Stimulated activated CD4-positive, alpha-beta T cell treated with anti-CD3 and anti-CD28 coated beads, TNF-alpha, amount 100 ng/mL, for 4 hours (primary cell): ENCODE measurements around the gene FRAT2.
"Not testable (repeated sequence)": the region's sequence is repeated elsewhere in the genome, so short reads cannot be mapped to it uniquely, and the experiment has no call there.

ENCODE experiments used
- DNase-seq, 3 experiments: peaks; one replicate each; pipeline ENCODE4 v3.0.0-alpha.2; 2020; ENCODE audit warnings: low read depth in 3 of 3

The FRAT2 gene

DNA sequence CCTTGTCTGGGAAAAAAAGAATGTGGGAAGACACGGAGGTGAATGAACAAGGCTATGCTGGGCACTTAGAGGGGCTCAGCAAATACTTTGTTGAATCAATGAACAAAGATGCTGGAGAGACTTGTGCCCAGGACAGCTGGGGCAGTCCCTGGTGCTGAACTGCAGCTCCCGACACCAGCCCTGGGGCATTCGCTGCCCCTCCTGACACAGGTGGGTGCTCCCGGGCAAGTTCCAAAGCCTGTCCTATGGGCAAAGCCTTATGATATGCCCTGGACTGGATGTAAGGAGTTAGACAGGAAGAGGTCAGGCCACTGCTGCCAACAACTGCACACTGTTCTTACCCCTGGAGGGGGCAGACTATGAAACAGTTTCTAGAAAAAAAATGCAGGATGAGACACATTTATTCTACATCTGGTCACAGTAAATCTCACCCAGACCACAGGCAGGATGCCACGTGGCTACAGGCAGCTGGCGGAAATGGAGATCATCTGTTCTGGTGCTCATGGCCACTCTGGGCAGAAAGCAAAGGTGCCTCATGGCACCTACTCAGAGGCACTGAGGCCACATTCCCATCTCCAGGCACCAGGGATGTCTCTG is 21.9 kb upstream of the FRAT2 start:
- no peak for DNase-seq

DNA sequence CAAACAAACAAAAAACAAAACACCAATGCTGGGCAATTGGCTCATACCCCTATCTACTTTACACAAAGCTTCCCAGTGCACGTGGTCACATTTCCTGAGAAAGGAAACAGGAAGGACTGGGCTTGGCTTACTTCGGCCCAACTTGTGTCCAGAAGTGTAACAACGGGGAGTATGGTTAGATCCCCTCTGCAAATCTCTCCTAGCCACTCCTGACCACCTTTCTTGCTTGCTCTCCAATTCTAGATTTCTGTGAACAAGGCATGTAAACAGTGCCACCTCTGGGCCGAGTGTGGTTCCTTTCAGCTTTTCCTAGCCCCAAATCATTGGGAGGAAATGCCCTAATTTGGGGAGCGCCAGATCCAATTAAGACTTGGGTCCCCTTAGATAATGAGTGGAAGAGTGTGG is 21.0 kb upstream of the FRAT2 start:
- DNase-seq, result no peak

DNA sequence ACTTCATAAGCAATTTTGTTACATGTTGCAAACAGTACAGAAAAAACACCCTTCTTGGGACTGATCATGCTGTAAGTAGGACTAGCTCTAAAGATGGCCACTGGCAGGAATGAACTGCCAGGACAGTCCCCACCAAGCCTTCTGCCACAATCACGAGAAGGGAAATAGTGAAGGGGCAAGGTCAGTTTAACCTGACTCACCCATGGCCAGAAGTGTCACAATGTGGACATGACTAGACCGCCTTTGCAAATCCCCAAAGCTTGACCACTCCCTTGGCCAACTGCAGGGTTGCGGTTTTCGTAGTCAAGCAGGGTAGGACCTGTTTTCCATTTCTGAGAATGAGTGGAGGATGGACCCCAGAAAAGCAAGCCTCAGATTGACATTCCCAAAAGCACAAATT is 19.4 kb upstream of the FRAT2 start:
- no peak for DNase-seq

DNA sequence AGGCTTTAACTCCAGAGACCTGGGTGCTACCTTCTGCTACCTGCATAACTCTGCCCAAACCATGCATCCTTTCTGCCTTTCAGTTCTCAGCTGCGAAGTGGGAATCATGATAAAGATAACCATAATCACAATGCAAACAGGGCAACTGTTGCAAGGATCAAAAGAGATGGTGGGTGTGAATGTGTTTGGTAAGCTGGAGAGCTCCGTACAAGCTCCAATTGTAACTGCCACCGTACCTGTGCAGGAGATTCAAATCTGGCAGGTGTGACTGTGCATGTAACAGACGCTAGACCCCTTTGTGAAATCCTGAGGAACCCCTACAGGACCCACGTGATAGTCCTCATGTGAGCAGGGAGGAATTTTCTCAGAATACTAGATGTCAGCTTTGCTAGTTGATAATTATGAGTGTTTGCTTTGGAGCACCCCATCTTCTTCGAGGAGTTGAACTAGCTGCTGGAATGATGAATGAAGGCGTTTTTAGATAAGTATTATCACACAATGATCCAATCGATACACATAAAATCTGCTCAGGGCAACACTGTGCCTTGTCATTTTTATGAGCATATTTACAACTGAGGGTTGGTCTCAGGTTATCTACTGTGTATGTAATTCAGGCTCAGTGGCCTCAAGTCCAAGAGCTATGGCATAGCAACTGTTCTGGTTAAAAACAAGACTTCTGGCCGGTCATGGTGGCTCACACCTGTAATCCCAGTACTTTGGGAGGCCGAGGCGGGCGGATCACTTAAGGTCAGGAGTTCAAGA is 15.4 kb upstream of the FRAT2 start:
- DNase-seq, result no peak

DNA sequence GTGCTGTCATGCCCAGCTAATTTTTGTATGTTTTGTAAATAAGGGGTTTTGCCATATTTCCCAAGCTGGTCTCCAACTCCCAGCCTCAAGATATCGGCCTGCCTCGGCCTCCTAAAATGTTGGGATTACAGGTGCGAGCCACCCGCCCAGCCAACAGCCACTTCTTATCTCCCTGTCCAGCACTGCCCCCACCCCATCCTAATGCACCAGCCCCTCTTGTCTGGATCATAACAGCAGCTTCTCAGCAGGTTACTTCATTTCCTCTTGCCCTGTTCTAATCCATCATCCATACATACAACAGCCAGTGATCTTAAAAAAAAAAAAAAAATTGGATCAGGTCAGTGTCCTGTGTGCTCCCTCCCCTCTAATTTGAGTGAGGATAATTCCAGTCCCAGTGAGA is 12.8 kb upstream of the FRAT2 start:
- no peak for DNase-seq

DNA sequence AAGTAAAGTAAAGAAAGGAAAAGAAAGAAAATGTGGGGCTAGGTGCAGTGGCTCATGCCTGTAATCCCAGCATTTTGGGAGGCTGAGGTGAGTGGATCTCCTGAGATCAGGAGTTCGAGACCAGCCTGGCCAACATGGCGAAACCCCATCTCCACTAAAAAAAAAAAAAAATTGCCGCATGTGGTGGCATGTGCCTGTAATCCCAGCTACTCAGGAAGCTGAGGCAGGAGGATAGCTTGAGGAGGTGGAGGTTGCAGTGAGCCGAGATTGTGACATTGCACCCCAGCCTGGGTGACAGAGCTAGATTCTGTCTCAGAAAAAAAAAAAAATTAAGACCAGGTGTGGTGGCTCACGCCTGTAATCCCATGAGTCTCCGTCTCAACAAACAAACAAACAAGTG is 9.1 kb upstream of the FRAT2 start:
- not testable (repeated sequence) for DNase-seq

DNA sequence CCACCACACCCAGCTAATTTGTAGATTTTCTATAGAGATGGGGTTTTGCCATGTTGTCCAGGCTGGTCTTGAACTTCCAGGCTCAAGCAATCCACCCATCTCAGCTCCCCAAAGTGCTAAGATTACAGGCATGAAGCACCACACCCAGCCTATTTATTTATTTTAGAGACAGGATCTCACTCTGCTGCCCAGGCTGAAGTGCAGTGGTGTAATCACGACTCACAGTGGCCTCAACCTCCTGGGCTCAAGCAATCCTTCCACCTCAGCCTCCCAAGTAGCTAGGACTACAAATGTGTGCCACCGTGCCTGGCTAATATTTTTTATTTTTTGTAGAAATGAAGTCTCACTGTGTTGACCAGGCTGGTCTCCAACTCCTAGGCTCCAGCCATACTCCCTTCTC is 6.9 kb upstream of the FRAT2 start:
- DNase-seq, result no peak

DNA sequence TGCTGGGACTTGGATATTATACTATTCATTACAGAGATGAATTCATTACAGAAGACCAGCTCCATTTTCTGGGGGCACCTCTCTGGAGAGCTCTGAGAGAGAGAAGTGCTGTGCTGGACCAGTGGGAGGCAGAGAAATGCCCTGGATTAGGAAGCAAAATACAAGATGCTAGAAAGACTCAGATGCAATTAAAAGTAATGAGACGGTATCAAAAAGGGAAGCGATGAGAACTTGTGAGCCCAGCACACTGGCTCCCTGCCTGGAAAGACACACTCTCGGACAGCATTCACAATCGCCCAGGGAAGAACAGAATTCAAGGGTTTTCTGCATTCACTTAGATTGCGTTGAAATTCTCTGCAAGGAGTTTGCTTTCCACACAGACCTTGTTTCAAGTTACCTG is 3.5 kb upstream of the FRAT2 start:
- no peak for DNase-seq

DNA sequence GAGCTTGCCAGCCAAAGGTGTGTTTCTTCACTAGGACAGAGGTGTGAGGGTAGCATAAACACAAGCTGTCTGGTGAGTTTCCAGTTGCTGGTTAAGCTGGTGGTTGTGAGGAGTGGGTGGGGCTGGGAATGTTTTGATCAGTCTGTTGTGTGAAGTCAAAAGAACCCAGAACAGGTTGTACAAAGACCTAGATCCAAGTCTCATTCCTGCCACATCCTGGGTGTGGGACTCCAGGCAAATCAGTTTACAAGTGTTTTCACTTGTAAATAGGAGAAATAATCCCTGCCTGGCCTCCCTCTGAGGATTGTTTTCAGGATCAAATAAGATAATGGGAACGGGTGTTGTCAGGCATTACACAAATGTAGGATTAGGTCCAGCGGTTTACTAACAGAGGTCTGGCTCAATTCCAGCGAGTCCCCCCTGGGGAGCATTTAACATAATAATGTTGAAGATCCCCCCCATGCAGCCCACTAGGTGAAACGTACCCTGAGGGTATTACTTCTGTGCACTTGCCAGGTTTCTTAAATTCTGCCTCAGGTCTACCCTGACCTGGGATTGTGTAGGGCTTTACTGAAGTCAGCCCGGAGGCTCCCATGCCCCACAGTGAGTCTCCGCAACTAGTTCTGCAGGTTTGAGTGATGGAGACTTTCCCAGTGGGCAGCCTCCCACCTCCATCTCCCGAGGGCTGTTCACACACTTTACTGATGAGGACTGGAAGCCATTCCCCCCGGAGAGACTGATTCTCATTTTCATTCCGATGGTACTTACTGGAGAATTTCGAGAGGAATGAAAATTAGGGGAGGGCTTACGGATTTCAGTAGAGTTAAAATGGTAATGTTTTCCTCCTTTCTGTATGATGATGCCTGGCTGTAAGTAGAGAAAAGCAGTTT is 2.7 kb upstream of the FRAT2 start:
- no peak for DNase-seq

DNA sequence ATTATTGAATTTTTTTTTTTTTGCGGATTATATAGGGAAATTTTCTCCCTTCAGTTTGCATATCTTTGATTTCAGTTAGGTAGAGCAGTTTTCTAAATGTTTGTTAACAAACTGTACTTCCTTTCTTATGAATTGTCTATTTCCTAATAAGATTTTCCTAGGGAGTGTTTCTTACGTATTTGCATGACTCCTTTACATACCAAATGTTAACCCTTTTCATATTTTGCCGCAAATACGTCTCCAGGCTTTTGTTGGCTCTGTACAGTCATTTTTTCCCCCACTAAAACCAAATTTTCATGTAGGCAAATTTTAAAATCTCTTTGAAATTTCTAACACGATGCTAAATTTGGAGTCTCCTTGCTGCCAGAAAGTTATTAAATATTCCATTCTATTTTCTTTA is 1.9 kb upstream of the FRAT2 start:
- no peak for DNase-seq

DNA sequence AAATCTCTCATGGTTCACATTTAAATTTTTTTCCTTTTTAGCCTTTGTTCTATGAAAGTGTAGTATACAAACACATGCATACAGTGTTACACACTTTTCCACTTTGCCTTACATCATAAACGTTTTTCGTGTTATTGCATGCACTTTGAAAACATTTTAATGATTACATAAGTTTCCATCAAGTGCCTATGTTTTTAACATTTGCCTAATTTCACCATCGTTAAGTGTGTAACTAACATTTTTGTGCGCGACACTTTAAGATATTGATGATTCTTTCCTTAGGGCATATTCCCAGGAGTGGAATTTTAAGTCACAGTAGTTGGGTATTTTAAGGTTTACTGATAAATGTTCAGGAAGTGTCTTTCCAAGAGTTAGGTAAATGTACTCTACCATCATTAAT is 1.5 kb upstream of the FRAT2 start:
- no peak for DNase-seq

DNA sequence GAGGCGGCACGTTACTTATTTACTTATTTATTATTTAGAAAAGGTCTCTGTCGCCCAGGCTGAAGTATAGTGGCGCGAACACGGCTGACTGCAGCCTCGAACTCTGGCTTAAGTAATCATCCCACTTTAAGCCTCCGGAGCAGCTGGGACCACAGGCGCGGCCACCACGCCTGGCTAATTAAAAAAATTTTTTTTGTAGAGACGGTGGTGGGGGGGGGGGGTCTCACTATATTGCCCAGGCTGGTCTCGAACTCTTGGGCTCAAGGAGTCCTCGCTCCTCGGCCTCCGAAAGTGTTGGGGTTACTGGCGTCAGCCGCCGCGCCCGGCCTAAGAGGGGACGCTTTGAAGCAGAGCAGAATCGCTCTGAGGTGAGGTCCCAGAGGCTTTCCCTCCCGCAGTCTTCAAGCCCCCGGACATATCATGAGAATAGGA is 675 bp upstream of the FRAT2 start:
- no peak for DNase-seq

DNA sequence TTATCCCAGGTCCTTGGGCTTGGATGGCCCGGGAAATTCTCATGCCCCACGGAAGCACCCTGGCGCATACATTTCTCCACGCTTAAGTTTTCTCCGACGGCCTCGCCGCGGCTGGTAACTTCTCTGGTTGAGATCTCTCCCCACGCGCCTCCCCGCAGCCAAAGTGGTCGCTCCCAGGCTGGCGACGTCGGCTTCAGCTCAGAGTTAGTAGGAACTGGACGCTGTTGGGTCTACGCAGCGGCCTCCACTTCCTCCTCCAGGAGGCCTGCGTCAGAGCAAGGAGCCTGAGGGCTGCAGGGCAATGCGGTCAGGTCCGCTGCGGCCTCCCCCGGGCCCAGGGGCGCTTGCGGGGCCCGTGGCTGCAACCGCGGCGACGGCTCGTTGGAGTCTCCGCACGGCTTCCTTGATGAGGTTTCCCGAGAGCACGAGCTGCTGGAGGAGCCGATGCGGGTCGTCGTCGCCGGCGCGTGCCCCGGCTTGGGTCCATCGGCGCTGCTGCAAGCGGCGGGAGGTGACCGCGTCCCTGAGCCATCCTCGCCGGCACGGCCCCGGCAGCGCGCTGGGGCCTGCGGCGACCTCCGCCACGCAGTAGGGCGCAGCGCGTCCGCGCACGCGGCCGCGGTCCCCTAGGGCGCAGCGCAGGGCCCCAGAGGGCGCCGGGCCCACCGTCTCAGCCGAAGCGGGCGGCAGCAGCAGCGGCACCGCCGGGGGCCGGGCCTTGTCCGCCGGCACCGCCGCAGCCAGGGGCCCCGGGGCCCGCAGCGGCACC is 744 bp downstream of the FRAT2 start:
- peak in 1 of 3 experiments; percentile 18 for DNase-seq

DNA sequence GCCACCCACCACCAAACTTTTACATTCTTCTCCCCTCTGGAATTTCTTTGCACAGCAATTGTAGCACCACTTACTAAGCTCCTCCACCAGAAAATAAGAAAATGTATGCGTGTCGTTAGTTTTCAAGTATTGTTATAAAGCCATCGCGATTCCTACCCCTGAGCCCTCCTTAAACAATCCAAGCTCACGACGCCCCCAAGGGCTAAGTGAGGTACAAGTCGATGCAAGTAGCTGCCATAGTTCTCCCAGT is 1.3 kb downstream of the FRAT2 start:
- DNase-seq, result no peak

DNA sequence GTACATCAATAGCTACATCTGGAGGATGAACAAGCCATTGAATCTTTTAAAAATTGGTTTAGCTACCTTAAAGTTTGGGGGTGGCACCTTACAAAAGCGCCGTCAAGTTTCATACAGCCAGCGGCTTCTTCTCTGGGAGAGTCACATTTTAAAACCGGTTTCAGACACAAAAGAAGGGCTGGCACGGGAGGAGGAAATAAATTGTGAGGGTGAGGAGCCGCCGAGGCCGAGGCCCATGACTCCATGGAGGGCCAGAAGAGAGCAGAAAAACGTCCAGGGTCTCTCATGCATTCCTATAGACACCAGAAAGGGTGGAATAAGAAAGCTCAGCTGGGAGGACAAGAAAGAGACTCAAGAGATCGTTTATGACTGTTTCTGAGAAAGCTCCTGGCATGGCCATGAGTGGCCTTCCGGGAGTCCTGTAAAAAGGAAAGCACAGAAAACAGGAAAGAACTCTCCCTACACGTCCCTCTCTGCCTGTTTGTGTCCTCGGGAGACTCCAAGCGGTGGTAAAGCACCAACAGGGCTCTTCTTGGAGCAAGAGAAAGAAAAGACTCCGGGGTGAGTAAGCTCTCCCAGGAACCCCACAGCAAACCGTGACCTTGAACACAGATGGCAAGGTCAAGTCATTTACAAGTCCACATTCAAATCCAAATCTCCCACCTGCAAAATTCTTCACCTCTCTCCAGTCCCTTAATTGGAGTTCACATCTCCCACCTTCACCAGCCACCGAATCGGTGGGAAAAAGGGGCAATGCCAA is 1.8 kb downstream of the FRAT2 start:
- DNase-seq, result no peak

DNA sequence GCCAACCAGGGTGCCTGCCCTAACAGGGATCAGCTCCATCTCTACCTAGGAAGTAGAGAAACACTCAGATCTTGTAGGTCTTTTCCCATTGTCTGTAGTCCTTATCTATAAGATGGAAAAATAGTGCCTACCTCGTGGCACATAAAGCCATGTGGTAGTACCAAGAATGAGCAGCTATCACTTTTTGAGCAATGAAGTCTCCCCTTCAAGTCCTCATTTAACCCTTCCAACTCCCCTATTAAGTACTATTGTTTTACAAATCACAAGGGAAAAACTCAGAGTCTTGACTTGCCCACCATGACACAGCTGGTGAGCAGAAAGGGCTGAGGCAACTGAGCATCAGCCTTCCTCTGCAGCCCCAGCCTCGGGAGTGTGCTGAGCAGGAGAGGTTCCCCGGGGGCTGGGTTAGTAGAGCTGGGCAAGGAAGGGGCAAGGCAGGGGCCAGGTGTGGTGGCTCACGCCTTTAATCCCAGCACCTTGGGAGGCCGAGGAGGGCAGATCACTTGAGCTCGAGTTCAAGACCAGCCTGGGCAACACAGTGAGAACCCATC is 3.3 kb downstream of the FRAT2 start:
- no peak for DNase-seq

DNA sequence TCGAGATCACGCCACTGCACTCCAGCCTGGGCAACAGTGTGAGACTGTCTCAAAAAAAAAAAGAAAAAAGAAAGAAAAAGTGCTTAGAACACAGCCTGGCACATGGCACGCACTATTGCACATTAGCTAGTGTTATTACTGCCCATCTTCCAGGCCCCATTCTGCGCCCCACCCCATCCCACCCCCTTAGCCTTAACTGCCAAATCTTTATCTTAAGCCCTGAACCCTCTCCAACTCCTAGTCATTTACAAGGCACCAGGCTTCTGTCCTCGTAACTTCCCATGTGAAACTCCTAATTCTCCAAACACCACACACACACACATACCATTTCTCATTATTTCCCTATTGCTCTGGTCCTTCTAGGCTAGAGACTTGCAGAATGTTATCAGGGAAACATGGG is 4.8 kb downstream of the FRAT2 start:
- DNase-seq, result no peak

DNA sequence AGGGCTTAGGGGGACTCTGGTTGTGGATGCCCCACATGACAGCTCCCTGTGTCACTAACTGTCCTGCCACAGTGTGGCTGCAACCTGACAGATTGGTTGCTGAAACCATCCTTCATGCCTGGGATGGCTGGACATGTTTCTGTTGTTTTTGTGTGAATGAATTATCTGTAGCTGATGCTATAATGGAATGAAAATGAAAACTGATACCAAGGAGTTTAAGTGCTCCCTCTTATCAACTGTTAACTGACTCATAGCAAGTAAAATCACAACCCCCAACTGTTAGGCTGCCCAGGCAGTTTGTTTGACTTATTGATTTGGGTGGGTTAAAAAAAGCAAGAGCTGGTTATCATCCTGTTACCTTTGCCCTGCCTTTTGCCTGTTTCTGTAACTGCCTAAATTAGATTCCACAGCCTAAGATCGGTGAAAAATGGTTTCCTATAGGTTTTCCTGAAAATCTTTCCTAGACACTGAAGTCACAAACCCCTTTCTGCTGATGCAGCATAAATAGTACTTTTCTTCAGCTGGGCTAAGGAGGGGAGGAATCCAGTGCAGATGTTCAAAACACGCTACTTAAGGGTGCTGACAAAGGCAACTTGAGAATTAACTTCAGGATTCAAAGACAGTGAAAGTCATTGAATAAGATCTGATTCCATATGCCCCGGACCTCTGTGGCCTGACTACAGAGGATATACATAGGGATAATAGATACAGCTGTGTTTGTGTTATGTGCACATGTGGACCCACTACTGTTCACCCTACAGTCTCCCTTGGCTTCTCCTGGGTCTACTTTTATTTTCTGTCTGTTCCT is 5.7 kb downstream of the FRAT2 start:
- DNase-seq, result no peak

DNA sequence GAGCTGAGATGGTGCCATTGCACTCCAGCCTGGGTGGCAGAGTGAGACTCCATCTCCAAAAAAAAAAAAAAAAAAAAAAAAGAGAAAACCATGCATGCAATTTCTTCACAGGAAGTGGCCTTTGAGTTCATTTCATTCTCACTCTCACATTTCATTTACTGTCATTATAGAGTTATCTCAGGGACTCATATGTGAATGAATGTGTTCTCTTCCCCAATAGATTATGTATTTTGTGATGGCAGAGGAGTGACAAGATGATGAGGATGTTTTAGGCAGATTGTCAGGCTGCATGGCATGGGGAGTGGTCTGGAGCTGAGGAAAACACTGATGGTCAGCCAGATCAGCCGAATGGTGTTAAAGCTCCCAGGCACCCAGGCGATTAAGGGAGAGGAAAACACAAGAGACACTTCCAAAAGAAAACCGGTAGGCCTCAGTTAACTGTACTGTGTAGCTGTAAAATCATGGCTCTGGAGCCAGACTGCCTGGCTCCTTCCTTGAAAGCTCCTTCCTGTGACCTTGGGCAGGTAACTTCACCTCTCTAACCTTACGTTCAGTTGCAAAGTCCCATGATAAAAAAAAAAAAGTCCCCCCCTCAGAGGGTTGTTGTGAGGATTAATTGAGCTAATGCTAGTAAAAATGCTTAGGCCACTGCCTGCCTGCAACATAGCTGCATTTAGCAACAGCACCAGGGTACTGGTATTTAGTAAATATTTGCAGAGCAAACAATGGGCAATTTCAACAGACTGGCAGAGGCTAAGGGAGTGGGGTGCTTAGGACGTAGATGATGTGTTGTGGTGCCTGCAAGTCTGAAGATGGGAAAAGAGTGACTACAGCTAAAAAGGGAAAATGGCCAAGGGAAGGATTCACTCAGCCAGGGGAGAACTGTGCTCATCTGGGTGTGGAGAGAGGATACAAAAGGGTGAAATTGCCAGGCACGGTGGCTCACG is 6.9 kb downstream of the FRAT2 start:
- DNase-seq, result no peak
